HepG2 (cell line): ENCODE results near the gene ITPR1. TPM values are rescaled to one million over a fixed set of nuclear protein-coding genes. Genes with fewer than 3 reads are reported as not detected.

Experiments
- ATAC-seq: fragments of 200-7000 bp; cut with Tn5 transposase; 3 replicates; pipeline ENCODE4 v1.9.1; 2020; ENCODE audit warnings: mild to moderate bottlenecking, moderate library complexity
- BruUV-seq: library from RNA; stranded (reverse); fragments of 400-500 nt; replicated peaks from 2 replicates; lab custom pipeline; 2021; lab: Mats Ljungman, UMichigan
- CTCF ChIA-PET: fragments of 300-600 bp; formaldehyde crosslinking; extraction: SDS; loops from one replicate; lab custom pipeline; 2021; ENCODE audit warnings: low total read pairs, inconsistent platforms, low intra/inter-chr PET ratio; lab: Yijun Ruan, JAX
- POLR2A ChIA-PET: fragments of 350-600 bp; sonication (Branson Sonifier 250); formaldehyde crosslinking; loops from one replicate; lab custom pipeline; 2020; ENCODE audit warnings: antibody characterized with exemption, inconsistent platforms; lab: Yijun Ruan, JAX
- DNase-seq: peaks from one replicate; pipeline ENCODE4 v3.0.0-alpha.2; 2015; ENCODE audit warnings: low spot score
- FAIRE-seq: peaks from 3 replicates; lab custom pipeline; 2011; peaks lifted over from hg19 to GRCh38; lab: Jason Lieb, UNC
- H2AFZ ChIP-seq: one replicate; pipeline ENCODE4 v1.6.1; 2011; ENCODE audit warnings: low read length, inconsistent platforms
- H3K27ac ChIP-seq: fragments of 300-600 bp; 3 replicates; pipeline ENCODE4 v1.8.0; 2011; ENCODE audit warnings: mixed run types, mild to moderate bottlenecking, mixed read lengths, low read length, inconsistent platforms; ENCODE audit not compliant: insufficient read depth; ENCODE audit errors: extremely low read length
- H3K27me3 ChIP-seq, 2 experiments: fragments of 200-600 bp in 1 of 2; 2 replicates in 1 of 2; 3 replicates in 1 of 2; pipeline versions ENCODE4 v1.6.0 to v1.8.0; 2011; ENCODE audit warnings: low read length in 2 of 2, mild to moderate bottlenecking in 2 of 2, moderate library complexity in 2 of 2, inconsistent platforms in 1 of 2; ENCODE audit not compliant: insufficient read depth in 2 of 2, control insufficient read depth in 1 of 2
- H3K36me3 ChIP-seq, 2 experiments: fragments of 200-600 bp in 1 of 2; replicated peaks in 1 of 2; 2 replicates in 1 of 2; 3 replicates in 1 of 2; pipeline versions ENCODE4 v1.5.1 to v1.8.0; 2011; ENCODE audit warnings: low read length in 2 of 2, inconsistent platforms in 1 of 2; ENCODE audit not compliant: insufficient read depth in 2 of 2, control insufficient read depth in 1 of 2
- H3K4me1 ChIP-seq: 2 replicates; pipeline ENCODE4 v1.5.1; 2012; ENCODE audit warnings: low read length, inconsistent platforms; ENCODE audit not compliant: insufficient read depth
- H3K4me2 ChIP-seq: 2 replicates; pipeline ENCODE4 v1.6.0; 2011; ENCODE audit warnings: low read depth, low read length, inconsistent platforms
- H3K4me3 ChIP-seq, 3 experiments: fragments of 200-600 bp in 1 of 3; sonication (generic), shearing (Covaris generic) in 1 of 3; replicated peaks in 1 of 3; 2 replicates each; pipeline ENCODE4 v1.5.1; 2011 to 2016; ENCODE audit warnings: low read length in 3 of 3, inconsistent platforms in 2 of 3, low read depth in 2 of 3, mild to moderate bottlenecking in 2 of 3, control low read depth in 1 of 3, mixed read lengths in 1 of 3; ENCODE audit not compliant: insufficient read depth in 1 of 3
- H3K79me2 ChIP-seq: one replicate; pipeline ENCODE4 v1.6.1; 2011; ENCODE audit warnings: low read length, inconsistent platforms; ENCODE audit not compliant: insufficient read depth
- H3K9ac ChIP-seq: 2 replicates; pipeline ENCODE4 v1.6.0; 2011; ENCODE audit warnings: mild to moderate bottlenecking, low read depth, low read length, inconsistent platforms; ENCODE audit not compliant: insufficient read depth
- H3K9me3 ChIP-seq: 2 replicates; pipeline ENCODE4 v1.5.1; 2012; ENCODE audit warnings: mild to moderate bottlenecking, low read length
- H4K20me1 ChIP-seq: 2 replicates; pipeline ENCODE4 v1.6.0; 2011; ENCODE audit warnings: inconsistent platforms, mild to moderate bottlenecking, low read length, moderate library complexity; ENCODE audit not compliant: insufficient read depth
- AHR ChIP-seq: IDR thresholded peaks from 2 replicates; pipeline ENCODE4 v1.6.1; 2018; ENCODE audit warnings: missing genetic modification reagents, missing compliant biosample characterization
- ARID3A ChIP-seq: IDR thresholded peaks from 2 replicates; pipeline ENCODE4 v1.6.1; 2012; ENCODE audit warnings: low read depth, low read length, improper control_type of control experiment
- CENPT ChIP-seq: sonication (generic); formaldehyde crosslinking; IDR thresholded peaks from 2 replicates; pipeline ENCODE4 v1.8.0; 2022; ENCODE audit warnings: low read depth, mild to moderate bottlenecking, moderate library complexity, missing genetic modification reagents
- DDIT3 ChIP-seq: sonication (generic); formaldehyde crosslinking; IDR thresholded peaks from 2 replicates; pipeline ENCODE4 v1.4.0; 2020; ENCODE audit warnings: mild to moderate bottlenecking, missing genetic modification reagents
- E2F1 ChIP-seq: sonication (generic); formaldehyde crosslinking; IDR thresholded peaks from 2 replicates; pipeline ENCODE4 v1.5.0; 2020; ENCODE audit warnings: missing genetic modification reagents
- EP300 ChIP-seq, 3 experiments: sonication (generic) in 1 of 3; formaldehyde crosslinking in 1 of 3; IDR thresholded peaks; 2 replicates each; pipeline versions ENCODE4 v1.5.1 to v1.6.1; 2011 to 2020; ENCODE audit warnings: low read depth in 2 of 3, low read length in 2 of 3, borderline replicate concordance in 1 of 3, improper control_type of control experiment in 1 of 3, mild to moderate bottlenecking in 1 of 3, missing genetic modification reagents in 1 of 3, moderate library complexity in 1 of 3
- RARA ChIP-seq: IDR thresholded peaks from 2 replicates; pipeline ENCODE4 v1.6.1; 2016; ENCODE audit warnings: missing genetic modification reagents, missing compliant biosample characterization
- TFDP2 ChIP-seq: sonication (generic); formaldehyde crosslinking; IDR thresholded peaks from 2 replicates; pipeline ENCODE4 v1.4.0; 2020; ENCODE audit warnings: missing genetic modification reagents
- ZNF317 ChIP-seq: sonication (generic); formaldehyde crosslinking; IDR thresholded peaks from 2 replicates; pipeline ENCODE4 v1.5.0; 2020; ENCODE audit warnings: mild to moderate bottlenecking, missing genetic modification reagents
- ZNF337 ChIP-seq: sonication (generic); formaldehyde crosslinking; IDR thresholded peaks from 2 replicates; pipeline ENCODE4 v1.5.1; 2020; ENCODE audit warnings: missing genetic modification reagents, low read depth, mild to moderate bottlenecking, borderline replicate concordance
- ZNF577 ChIP-seq: sonication (generic); formaldehyde crosslinking; IDR thresholded peaks from 2 replicates; pipeline ENCODE4 v1.4.0; 2020; ENCODE audit warnings: mild to moderate bottlenecking, low read depth, missing genetic modification reagents, borderline replicate concordance
- ZSCAN20 ChIP-seq: sonication (generic); formaldehyde crosslinking; IDR thresholded peaks from 2 replicates; pipeline ENCODE4 v1.4.0; 2020; ENCODE audit warnings: missing genetic modification reagents, mild to moderate bottlenecking, borderline replicate concordance
- ZSCAN25 ChIP-seq: sonication (generic); formaldehyde crosslinking; IDR thresholded peaks from 2 replicates; pipeline ENCODE4 v1.8.0; 2022; ENCODE audit warnings: mild to moderate bottlenecking, missing genetic modification reagents
- ZSCAN29 ChIP-seq: sonication (generic); formaldehyde crosslinking; conservative IDR thresholded peaks from 2 replicates; pipeline ENCODE4 v1.4.0; 2020; ENCODE audit warnings: mild to moderate bottlenecking, missing genetic modification reagents
- WGBS: methylation state at CpG from one replicate; pipeline ENCODE4 v1.1.6; 2017; ENCODE audit warnings: low lambda C conversion rate; 5-methylcytosine and 5-hydroxymethylcytosine counted together
- in situ Hi-C: cut with HindIII; loops from 2 replicates; pipeline ENCODE4 v1.10.0; 2017; ENCODE audit warnings: low pct_unique_long_range_greater_than_20kb; ENCODE audit not compliant: extremely low pct_ligation_motif_present
- intact Hi-C: fragments of 100-400 bp; cut with micrococcal nuclease; formaldehyde crosslinking; loops from one replicate; pipeline ENCODE4 v1.10.0; 2022; ENCODE audit not compliant: unreplicated experiment
- polyA plus RNA-seq, 8 experiments: library from polyadenylated mRNA; depleted of rRNA in 3 of 8; stranded (reverse) in 7 of 8; unstranded in 1 of 8; fragments of >200 nt; fragmentation: Illumina TruSeq in 4 of 8; extraction: Trizol in 4 of 8; gene quantifications; 2 replicates each; pipeline versions ENCODE4 v1.2.1 to v1.2.3, GENCODE V29; 2011 to 2016; ENCODE audit warnings: low read depth in 4 of 8, missing spikeins in 1 of 8, mixed read lengths in 1 of 8; ENCODE audit not compliant: insufficient read depth in 1 of 8
- total RNA-seq, 5 experiments: library from RNA; depleted of rRNA; stranded (reverse); fragments of >200 nt; fragmentation: Illumina TruSeq; extraction: Trizol; gene quantifications; 2 replicates each; pipeline ENCODE4 v1.2.3, GENCODE V29; 2016; ENCODE audit warnings: low read depth in 1 of 5

ITPR1 gene
- total and polyA plus RNA-seq, 2 of the 13 experiments (the other 11 are each of a cell fraction or from before 2014, with no cell fraction given) = 10.0 to 11.4 TPM

DNA sequence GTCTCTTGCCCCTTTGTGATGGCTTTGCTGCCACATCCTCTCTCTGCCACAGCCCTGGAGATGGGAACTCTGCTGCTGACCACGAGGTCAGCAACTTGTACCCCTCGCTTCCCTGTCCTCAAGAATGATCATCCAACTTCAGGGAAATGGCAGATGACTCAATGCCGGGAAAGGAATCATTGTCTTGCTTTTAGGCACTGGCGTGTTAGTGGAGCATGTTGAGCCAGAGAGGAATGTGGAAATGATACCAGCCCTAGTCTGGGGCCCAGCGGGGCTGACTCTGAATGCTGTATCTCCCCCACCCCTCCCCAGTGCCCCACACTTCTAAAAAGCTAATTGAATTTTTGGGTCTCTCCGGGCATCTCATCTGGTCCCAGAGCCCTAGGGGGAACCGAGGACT is 301.2 kb downstream of the ITPR1 start:
- no peaks in the 10 kb centered on the region for H3K79me2 ChIP-seq
- no peaks in the 10 kb centered on the region for H3K9me3 ChIP-seq
- FAIRE-seq (no peak), DNase-seq (no peak), ATAC-seq (no peak)
- BruUV-seq = no TSS peak
- no peaks in the 10 kb centered on the region for H3K27me3 ChIP-seq
- WGBS = 95% methylated on average over 6 of the region's 7 CpGs
- H3K36me3 ChIP-seq = peaks cover 2 to 3% of the 10 kb centered on the region in 2 experiments; a peak in 1 of 5 replicates
- no peaks in the 10 kb centered on the region for H3K4me1 ChIP-seq
- ChIA-PET CTCF (no interaction called here), POLR2A (no interaction called here)
- no peak overlapping the region for H3K4me3 ChIP-seq
- H3K4me2 ChIP-seq = no peak overlapping the region
- H4K20me1 ChIP-seq = no peaks in the 10 kb centered on the region
- H3K9ac ChIP-seq = no peak overlapping the region
- H2AFZ ChIP-seq = no peak overlapping the region
- in situ Hi-C loops = no loop called here
- intact Hi-C loops = no loop called here
- no peak overlapping the region for H3K27ac ChIP-seq
- TF ChIP-seq ZSCAN25 (CRISPR knock-in tag) (no peak), CENPT (CRISPR knock-in tag) (no peak), AHR (CRISPR knock-in tag) (no peak)

- no peaks in the 10 kb centered on the region for H4K20me1 ChIP-seq
- no TSS peak for BruUV-seq
- H3K4me3 ChIP-seq = no peak overlapping the region
- POLR2A ChIA-PET = no interaction called here
- DNase-seq (no peak), FAIRE-seq (no peak), ATAC-seq (no peak)
- H3K4me1 ChIP-seq = no peaks in the 10 kb centered on the region
- in situ Hi-C loops (no loop called here), intact Hi-C loops (no loop called here)
- no peak overlapping the region for H3K9ac ChIP-seq
- no peaks in the 10 kb centered on the region for H3K79me2 ChIP-seq
- H3K27me3 ChIP-seq = no peaks in the 10 kb centered on the region
- no peaks in the 10 kb centered on the region for H3K9me3 ChIP-seq
- H3K27ac ChIP-seq = no peak overlapping the region
- no peak overlapping the region for H3K4me2 ChIP-seq
- 95% methylated on average over 13 of the region's 13 CpGs for WGBS
- no peak overlapping the region for H2AFZ ChIP-seq
- peaks cover 2 to 3% of the 10 kb centered on the region in 2 experiments; a peak in 1 of 5 replicates for H3K36me3 ChIP-seq
- CTCF ChIA-PET = no interaction called here
- TF ChIP-seq EP300 (IDR thresholded peaks at IDR 0.05; ENCODE audit: low read depth in 2 of 2, low read length in 2 of 2) (no peak), EP300 (CRISPR knock-in tag; IDR thresholded peaks at IDR 0.05; ENCODE audit: borderline replicate concordance) (no peak), ZSCAN29 (CRISPR knock-in tag) (no peak), DDIT3 (CRISPR knock-in tag) (no peak), ZSCAN20 (CRISPR knock-in tag) (no peak), ARID3A (no peak), E2F1 (no peak), ZNF317 (CRISPR knock-in tag) (no peak), ZNF337 (CRISPR knock-in tag) (no peak), TFDP2 (CRISPR knock-in tag) (no peak), RARA (CRISPR knock-in tag) (no peak), ZNF577 (CRISPR knock-in tag) (no peak)
These were observed 301.6 kb downstream of the ITPR1 start for GRCh38 chr3:4794798-4795197.
